ENCODE measurements around the gene ST6GALNAC4.

DNA sequence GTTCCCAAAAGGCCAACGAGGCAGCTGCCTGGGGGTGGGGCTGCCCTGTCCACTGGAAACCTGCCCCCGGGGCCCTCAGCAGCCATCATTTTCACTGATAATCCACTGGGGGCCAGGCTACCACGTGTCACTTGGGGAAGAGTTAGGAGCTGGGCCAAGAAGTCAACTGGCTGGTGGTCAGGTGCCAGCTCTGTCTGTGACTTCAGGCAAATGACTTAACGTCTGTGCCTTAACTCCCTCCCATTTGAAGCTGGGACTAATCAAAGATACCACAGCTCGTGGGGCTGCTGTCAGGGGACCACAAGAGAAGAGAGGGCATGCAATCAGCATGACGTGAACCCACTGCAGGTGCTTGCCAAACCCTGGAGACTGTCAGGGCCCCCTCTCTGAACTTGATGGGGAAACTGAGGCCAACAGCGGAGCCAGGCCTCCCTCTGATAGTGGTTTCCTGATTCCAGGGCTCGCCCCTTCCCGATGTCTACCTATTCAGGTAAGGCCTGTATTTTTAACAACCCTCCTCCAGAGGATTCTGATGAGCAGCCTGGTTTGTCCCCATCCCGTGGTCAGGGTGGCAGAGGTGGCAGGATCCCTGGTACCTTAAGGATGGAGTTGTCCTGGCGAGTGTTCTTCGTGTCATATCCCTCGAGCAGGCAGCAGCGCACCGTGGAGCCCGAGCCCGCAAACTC is 33.1 kb upstream of the ST6GALNAC4 start:
- no peak for TF ChIP-seq POLR2A (IDR thresholded peaks at IDR 0.05)
- TF ChIP-seq, protein P1, sequence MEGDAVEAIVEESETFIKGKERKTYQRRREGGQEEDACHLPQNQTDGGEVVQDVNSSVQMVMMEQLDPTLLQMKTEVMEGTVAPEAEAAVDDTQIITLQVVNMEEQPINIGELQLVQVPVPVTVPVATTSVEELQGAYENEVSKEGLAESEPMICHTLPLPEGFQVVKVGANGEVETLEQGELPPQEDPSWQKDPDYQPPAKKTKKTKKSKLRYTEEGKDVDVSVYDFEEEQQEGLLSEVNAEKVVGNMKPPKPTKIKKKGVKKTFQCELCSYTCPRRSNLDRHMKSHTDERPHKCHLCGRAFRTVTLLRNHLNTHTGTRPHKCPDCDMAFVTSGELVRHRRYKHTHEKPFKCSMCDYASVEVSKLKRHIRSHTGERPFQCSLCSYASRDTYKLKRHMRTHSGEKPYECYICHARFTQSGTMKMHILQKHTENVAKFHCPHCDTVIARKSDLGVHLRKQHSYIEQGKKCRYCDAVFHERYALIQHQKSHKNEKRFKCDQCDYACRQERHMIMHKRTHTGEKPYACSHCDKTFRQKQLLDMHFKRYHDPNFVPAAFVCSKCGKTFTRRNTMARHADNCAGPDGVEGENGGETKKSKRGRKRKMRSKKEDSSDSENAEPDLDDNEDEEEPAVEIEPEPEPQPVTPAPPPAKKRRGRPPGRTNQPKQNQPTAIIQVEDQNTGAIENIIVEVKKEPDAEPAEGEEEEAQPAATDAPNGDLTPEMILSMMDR (IDR thresholded peaks at IDR 0.05), result no peak

All from lower leg skin (tissue), 3 donors.